ENCODE measurements around the gene IL1RAPL2. TPM values are rescaled to one million over a fixed set of nuclear protein-coding genes. Genes with fewer than 3 reads are reported as not detected.

The IL1RAPL2 gene
- total and polyA plus RNA-seq, 10 of the 15 experiments (the other 5 are each of a cell fraction or from before 2014, with no cell fraction given): 0.19 TPM; not detected in 9

GRCh38 chrX:105533951-105534350 lies 968.0 kb downstream of the IL1RAPL2 start:
- Histone ChIP-seq H3K9me3 (replicated peaks; ENCODE audit: control insufficient read depth, insufficient read depth, low read length) (no peaks in the 10 kb centered on the region), H3K4me1 (ENCODE audit: control insufficient read depth, insufficient read depth, low read length) (no peaks in the 10 kb centered on the region), H2AFZ (ENCODE audit: control insufficient read depth, low read depth, low read length) (no peak overlapping the region), H3K79me2 (ENCODE audit: control insufficient read depth, insufficient read depth, low read length) (no peaks in the 10 kb centered on the region), H3K36me3 (ENCODE audit: control insufficient read depth in 2 of 2, insufficient read depth in 2 of 2, low read length in 1 of 2) (no peaks in the 10 kb centered on the region), H3K27me3 (replicated peaks in 1 of 2; ENCODE audit: control insufficient read depth in 2 of 2, insufficient read depth in 2 of 2, low read length in 1 of 2) (no peaks in the 10 kb centered on the region), H3K9ac (ENCODE audit: control insufficient read depth, insufficient read depth, low read length) (no peak overlapping the region), H3K27ac (ENCODE audit: control insufficient read depth, insufficient read depth) (no peak overlapping the region), H4K20me1 (ENCODE audit: control insufficient read depth, insufficient read depth) (no peaks in the 10 kb centered on the region), H3K4me3 (no peak overlapping the region), H3K4me2 (ENCODE audit: control insufficient read depth, insufficient read depth) (no peak overlapping the region)
- BruUV-seq (replicated peaks): no TSS peak
- 23% methylated on average over 2 of the region's 2 CpGs for WGBS (ENCODE audit: insufficient coverage, insufficient replicate concordance, low lambda C conversion rate, missing lambda C conversion rate)
- no peak for FAIRE-seq
- no peak for ATAC-seq
- in situ Hi-C loops (cut with MboI): no loop called here
- DNase-seq (ENCODE audit: low read depth, low spot score): no peak
- ChIA-PET CTCF (no interaction called here), POLR2A (no interaction called here), SMC1A (ENCODE audit: uncharacterized antibody, unreplicated experiment) (no interaction called here), RAD21 (ENCODE audit: unreplicated experiment) (no interaction called here)
- TF ChIP-seq PKNOX1 (IDR thresholded peaks at IDR 0.05): no peak
- TF ChIP-seq FOXK2 (IDR thresholded peaks at IDR 0.05): no peak
- no peak for TF ChIP-seq SMARCA5 (IDR thresholded peaks at IDR 0.05)
- TF ChIP-seq NFXL1 (IDR thresholded peaks at IDR 0.05; ENCODE audit: borderline replicate concordance): no peak
- no peak for TF ChIP-seq RAD51 (IDR thresholded peaks at IDR 0.05)
- TF ChIP-seq JUND (IDR thresholded peaks at IDR 0.05; ENCODE audit: low read depth, low read length): no peak
- intact Hi-C loops (cut with micrococcal nuclease; ENCODE audit: unreplicated experiment): no loop called here

- no peaks in the 10 kb centered on the region for H4K20me1 ChIP-seq (ENCODE audit: control insufficient read depth, insufficient read depth)
- ATAC-seq (no peak), FAIRE-seq (no peak), DNase-seq (ENCODE audit: low read depth, low spot score) (no peak)
- no peak overlapping the region for H3K4me3 ChIP-seq
- H3K27ac ChIP-seq (ENCODE audit: control insufficient read depth, insufficient read depth): no peak overlapping the region
- intact Hi-C loops (cut with micrococcal nuclease; ENCODE audit: unreplicated experiment) (no loop called here), in situ Hi-C loops (cut with MboI) (no loop called here)
- no peak overlapping the region for H3K4me2 ChIP-seq (ENCODE audit: control insufficient read depth, insufficient read depth)
- no peaks in the 10 kb centered on the region for H3K79me2 ChIP-seq (ENCODE audit: control insufficient read depth, insufficient read depth, low read length)
- TF ChIP-seq TAF1 (IDR thresholded peaks at IDR 0.05; ENCODE audit: borderline replicate concordance, low read depth, low read length): no peak
- no peak for TF ChIP-seq RCOR1 (conservative IDR thresholded peaks at IDR 0.05; ENCODE audit: low read depth, low read length)
- no peak for TF ChIP-seq IRF3 (IDR thresholded peaks at IDR 0.05)
- no peak for TF ChIP-seq MEF2B (IDR thresholded peaks at IDR 0.05; ENCODE audit: partially characterized antibody, poor library complexity, severe bottlenecking)
- H3K9me3 ChIP-seq (replicated peaks; ENCODE audit: control insufficient read depth, insufficient read depth, low read length): no peaks in the 10 kb centered on the region; the same call in 2 of the 3 replicates
- SMC1A ChIA-PET (ENCODE audit: uncharacterized antibody, unreplicated experiment): no interaction called here
- H3K9ac ChIP-seq (ENCODE audit: control insufficient read depth, insufficient read depth, low read length): no peak overlapping the region
- RAD21 ChIA-PET (ENCODE audit: unreplicated experiment): no interaction called here
- POLR2A ChIA-PET: no interaction called here
- BruUV-seq (replicated peaks): no TSS peak
- H3K4me1 ChIP-seq (ENCODE audit: control insufficient read depth, insufficient read depth, low read length): no peaks in the 10 kb centered on the region
- H2AFZ ChIP-seq (ENCODE audit: control insufficient read depth, low read depth, low read length): no peak overlapping the region
- no peaks in the 10 kb centered on the region for H3K36me3 ChIP-seq (ENCODE audit: control insufficient read depth in 2 of 2, insufficient read depth in 2 of 2, low read length in 1 of 2)
- CTCF ChIA-PET: no interaction called here
- H3K27me3 ChIP-seq (replicated peaks in 1 of 2; ENCODE audit: control insufficient read depth in 2 of 2, insufficient read depth in 2 of 2, low read length in 1 of 2): no peaks in the 10 kb centered on the region
These were observed 977.3 kb downstream of the IL1RAPL2 start for GRCh38 chrX:105543283-105543682.
